Epidermal melanocyte (primary cell): ENCODE measurements around the gene ZDHHC5.
"Not testable (repeated sequence)": the region's sequence is repeated elsewhere in the genome, so short reads cannot be mapped to it uniquely, and the experiment has no call there.

Source experiments
- DNase-seq: peaks from one replicate; pipeline ENCODE4 v3.0.0; 2011; ENCODE audit warnings: low spot score; ENCODE audit not compliant: insufficient read length

Gene ZDHHC5

GRCh38 chr11:57644748-57645688 lies 22.9 kb upstream of the ZDHHC5 start:
- DNase-seq = peak; percentile 64

- no peak for DNase-seq
Measured at GRCh38 chr11:57645689-57646085, 22.2 kb upstream of the ZDHHC5 start.

DNA sequence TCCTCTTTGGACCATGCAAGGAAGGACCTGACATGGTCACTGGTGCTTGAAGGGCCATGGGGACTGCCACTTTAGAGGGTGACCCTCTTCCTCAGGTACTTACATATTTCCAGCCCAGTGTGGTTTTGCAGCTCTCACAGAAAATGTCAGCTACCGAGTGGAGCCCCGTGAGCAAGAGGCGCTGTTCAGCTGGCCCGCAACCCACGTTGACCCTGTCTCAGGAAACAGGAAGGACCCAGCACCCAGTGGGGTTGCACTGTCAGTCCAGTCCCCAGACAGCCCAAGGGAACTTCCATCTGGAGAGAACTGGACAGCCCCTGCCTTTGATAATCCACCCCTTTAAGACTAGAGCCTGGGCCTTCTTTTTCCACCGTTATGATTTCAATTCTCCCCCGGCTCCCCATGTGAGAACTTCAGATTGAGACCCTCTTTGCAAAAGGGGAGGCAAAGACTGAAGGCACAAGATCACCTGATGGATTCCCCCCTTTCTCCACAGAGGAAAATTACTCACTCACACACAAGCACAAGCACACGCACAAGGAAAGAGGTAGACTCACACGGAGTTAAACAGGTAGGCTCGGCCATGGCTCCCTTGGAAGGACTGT lies 21.6 kb upstream of the ZDHHC5 start:
- no peak for DNase-seq

- DNase-seq = no peak
Measured at GRCh38 chr11:57646799-57647303, 21.1 kb upstream of the ZDHHC5 start.

DNA sequence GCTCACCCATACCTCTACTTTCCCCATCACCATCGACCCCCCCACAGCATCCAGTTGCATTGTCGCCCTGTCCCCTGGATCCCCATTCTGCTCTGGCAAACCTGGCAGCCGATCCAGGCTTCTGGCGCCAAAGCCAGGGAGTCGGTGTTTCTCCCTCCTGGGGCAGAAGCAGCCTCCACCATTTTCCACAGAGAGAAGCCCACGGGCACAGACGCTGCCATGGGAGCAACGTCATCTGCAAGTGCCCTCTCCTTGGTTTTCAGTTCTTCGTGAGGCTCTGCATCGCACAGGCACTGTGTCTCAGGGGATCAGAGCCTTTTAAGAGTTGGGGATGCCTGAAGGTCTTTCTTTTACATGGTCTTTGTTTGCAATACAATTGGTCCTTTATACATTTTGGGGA lies 20.5 kb upstream of the ZDHHC5 start:
- no peak for DNase-seq

GRCh38 chr11:57647960-57648800 lies 19.7 kb upstream of the ZDHHC5 start:
- no peak for DNase-seq

DNA sequence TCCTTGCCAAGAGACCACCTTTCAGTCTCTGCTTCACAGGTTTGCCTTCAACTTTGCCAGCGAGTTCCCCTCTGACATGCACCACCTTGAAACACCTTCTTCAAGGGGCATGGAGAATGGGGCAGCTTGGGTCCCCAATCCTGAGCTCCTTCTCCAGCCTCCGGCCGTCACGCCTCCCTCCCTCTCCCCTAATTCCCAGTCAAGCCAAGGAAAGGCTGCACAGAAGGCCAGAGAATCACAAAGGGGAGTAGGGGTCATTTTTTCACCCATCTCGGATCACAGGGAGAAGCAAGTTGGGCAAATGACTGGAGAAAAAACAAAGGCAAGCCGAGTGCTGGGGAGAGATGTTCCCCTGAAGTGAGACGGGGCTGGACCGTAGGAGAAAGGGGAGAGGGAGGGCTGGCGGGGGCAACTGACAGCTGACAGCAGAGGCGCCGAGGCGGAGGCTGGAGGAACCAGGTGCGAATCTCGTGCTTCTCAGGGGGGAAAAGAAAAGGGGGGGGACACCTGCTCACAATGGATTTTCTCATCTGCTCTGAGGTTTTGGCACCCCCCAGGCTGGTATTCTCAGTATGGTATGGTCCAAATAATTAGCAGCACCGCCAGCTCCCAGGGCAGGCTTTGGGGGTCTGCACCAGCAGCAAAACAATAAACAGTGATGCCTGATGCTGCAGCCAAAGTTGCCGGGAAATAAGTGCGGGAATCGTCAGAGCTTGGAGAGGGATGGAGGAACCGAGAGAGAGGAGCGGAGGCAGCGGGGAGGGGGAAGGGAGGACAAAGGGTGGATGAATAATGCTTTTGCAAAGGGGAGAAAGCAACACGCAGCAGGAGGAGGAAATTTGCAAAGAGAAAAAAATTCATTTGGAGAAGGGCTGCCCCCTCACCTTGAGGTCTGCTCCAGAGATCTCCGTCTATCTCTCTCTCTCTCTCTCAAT lies 18.8 kb upstream of the ZDHHC5 start:
- no peak for DNase-seq

DNA sequence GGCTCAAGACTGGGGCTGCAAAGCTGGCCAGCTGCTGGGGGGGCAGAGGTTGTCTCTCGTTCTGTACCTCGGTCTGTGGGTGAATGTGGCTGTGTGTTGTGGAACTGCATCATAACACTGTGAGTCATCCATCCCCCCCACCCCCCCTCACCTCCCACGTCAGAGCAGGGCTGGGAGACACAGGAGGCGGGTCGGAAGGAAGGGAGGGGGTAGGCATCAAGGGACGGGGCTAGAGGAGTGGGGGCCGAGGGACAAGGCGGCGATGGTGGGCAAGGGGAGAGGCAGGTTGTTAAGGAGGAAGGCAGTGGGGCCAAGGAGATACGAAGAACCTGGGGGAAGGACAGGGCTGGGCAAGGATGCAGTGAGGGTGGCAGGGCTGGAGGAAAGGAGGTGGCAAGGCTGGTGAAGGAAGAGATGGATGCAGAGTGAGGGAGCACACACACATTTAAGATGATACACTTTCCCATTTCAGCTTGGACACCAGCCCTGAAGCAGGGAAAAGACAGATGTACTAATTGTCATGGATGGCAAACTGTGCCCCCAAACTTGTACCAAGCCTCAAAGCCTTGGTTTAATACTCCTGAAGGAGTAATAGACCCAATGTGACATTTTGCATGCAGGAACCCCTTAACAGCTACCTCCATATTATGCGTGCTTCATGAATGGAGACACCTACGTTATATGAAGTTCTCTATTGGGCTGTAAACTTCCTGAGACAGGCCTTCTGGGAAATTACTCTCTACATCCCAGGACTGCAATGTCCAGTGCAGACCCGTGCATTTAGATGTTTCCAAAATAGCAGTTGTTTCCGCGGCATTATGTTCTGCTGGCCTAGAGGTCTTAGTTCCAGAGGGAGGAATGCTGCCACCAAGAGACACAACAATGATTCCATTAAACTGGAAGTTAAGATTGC lies 17.8 kb upstream of the ZDHHC5 start, which contains the start of gene YPEL4:
Gene YPEL4, minus strand, starts transcription at position 87 of the 913 bp plus-strand sequence. CDS start 2,805 bp downstream, outside the sequence.
- DNase-seq = peak; percentile 57

- DNase-seq = no peak
Measured at GRCh38 chr11:57650739-57651090, 17.2 kb upstream of the ZDHHC5 start.

DNA sequence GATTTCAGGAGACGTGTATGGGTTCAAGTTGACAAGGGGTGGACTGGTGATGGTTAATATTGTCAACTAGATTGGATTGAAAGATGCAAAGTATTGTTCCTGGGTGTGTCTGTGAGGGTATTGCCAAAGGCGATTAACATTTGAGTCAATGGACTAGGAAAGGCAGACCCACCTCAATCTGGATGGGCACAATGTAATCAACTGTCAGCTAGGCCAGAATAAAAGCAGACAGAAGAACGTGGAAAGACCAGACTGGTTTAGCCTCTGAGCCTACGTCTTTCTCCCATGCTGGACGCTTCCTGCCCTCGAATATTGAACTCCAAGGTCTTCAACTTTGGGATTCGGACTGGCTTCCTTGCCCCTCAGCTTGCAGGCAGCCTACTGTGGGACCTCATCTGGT lies 16.5 kb upstream of the ZDHHC5 start:
- no peak for DNase-seq

DNA sequence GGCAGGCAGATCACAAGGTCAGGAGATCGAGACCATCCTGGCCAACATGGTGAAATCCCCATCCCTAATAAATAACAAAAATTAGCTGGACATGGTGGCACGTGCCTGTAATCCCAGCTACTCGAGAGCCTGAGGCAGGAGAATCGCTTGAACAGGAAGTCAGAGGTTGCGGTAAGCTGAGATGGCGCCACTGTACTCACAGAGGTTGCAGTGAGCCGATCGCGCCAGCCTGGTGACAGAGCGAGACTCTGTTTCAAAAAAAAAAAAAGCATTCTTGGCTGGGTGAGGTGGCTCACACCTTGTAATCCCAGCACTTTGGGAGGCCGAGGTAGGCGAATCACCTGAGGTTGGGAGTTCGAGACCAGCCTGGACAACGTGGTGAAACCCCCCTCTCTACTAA lies 15.7 kb upstream of the ZDHHC5 start:
- DNase-seq = not testable (repeated sequence)

DNA sequence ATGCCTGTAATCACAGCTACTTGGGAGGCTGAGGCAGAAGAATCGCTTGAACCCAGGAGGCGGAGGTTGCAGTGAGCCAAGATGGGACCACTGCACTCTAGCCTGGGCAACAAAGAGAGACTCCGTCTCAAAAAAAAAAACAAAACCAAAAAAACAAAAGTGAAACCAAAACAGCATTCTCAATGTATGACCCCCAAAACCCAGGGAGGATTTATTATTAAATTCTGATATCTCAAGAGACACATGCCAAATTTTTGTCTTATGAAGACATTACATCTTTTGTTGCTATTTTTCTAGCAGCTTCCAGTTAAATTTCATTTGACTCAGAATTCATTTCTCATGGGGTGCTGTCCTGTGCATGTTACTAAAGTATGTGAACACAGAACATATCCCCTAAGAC lies 15.3 kb upstream of the ZDHHC5 start:
- no peak for DNase-seq

- no peak for DNase-seq
Measured at GRCh38 chr11:57653163-57653562, 14.8 kb upstream of the ZDHHC5 start.

DNA sequence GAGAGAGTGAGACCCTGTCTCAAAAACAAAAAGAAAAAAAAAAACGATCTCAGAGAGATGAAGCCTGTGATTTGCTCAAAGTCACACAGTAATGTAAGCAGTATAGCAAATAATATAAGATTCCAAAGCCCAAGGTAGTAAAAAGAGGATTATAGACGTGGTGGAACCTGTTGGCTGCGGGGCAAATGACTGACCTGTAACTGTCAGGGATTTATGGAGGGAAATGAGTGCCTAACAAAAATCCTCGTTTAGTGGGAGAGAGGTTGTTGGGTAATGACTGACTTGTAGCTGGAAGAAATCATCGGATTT lies 11.1 kb upstream of the ZDHHC5 start:
- DNase-seq = no peak

DNA sequence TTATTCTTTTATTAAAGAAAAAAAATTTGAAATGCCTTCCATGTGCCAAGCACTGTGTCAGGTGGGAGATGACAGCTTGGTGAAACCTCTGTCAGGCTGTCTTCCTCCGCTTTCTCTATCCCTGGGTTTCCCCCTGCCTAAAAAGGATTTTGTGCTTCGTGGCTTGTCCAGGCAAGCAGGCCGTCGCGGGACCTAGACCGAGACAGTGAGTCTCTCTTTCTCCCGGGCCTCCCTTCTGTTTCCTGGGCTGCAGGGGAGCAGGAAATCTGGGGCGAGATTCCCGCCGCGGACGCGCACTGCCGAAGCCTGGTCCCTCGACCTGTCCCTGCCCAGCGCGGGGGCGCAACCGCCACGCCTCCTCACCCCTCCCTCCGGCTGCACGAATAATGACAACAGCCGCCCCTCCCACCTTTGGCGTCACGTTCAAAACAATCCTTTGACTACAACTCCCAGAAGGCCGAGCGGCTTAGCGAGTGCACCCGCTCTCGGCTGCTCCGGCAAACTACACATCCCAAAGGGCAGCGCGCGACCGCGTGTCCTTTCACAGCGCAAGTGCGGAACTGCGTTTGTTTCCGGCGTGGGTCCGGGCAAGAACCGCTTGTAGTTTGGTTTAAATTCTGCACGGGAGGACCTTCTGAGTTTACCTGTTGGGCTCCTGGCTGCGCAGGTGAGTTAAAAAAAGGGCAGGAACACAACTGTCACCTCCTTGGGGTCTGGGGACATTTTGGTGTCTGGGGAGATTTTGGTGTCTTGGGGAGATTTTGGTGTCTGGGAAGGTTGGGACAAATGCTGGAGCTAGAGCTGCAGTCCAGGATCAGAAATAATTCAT lies 10.5 kb upstream of the ZDHHC5 start, which contains the start of gene CLP1:
Gene CLP1, plus strand, starts transcription at position 569 of the 829 bp plus-strand sequence. CDS start 1,715 bp downstream, outside the sequence.
- peak; percentile 87 for DNase-seq

DNA sequence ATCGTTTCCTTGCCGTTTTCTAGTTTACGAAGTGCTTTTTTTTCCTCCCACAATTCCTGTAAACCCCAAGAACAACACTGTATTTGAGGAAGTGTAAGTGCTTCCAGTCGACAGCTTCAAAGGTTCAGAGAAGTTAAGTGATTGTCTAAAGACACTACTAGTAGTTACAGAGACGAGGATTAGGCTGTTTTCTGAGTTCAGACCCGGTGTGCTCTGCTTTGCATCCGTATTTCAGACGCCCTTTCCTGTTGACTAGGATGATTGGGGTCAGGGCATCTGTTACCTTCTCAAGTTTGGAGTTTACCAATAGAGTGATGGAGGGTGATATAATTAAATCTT lies 9.9 kb upstream of the ZDHHC5 start:
- no peak for DNase-seq

- no peak for DNase-seq
Measured at GRCh38 chr11:57659669-57660068, 8.2 kb upstream of the ZDHHC5 start.

GRCh38 chr11:57662893-57663292 lies 5.0 kb upstream of the ZDHHC5 start:
- no peak for DNase-seq

DNA sequence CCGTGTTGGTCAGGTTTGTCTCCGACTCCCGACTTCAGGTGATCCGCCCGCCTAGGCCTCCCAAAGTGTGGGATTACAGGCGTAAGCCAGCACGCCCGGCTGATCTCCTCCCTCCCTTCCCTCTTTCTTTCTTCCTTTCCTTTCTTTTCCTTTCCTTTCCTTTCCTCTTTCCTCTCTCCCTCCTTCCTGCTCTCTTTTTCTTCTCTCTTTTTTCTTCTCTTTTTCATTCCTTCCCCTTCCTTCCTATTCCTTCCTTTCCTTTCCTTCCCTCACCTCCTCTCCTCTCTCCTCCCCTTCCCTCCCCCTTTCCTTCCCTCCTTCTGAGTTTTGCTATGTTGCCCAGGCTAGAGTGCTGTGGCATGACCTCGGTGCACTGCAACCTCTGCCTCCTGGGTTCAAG lies 3.9 kb upstream of the ZDHHC5 start:
- no peak for DNase-seq
